GM13977 (cell line): ENCODE measurements around the gene MOSPD3.

Experiments
- DNase-seq: peaks from one replicate; pipeline ENCODE4 v3.0.0; 2012; ENCODE audit warnings: low spot score
- CTCF ChIP-seq: IDR thresholded peaks from 2 replicates; pipeline ENCODE4 v1.5.1; 2012; ENCODE audit warnings: mild to moderate bottlenecking, control low read depth; ENCODE audit not compliant: insufficient read depth; ENCODE audit errors: extremely low read depth, missing control alignments
- in situ Hi-C: fragments of 300-500 bp; cut with MboI; formaldehyde crosslinking; loops from one replicate; pipeline ENCODE4 v1.12.0; 2022; ENCODE audit warnings: low sequenced_read_pairs, low pct_unique_long_range_greater_than_20kb, mixed read lengths, inconsistent platforms; ENCODE audit not compliant: unreplicated experiment

Gene MOSPD3

GRCh38 chr7:100626530-100627237 lies 14.3 kb downstream of the MOSPD3 start:
- DNase-seq, result peak; percentile 99
- in situ Hi-C loops, result no loop called here
- no peak for TF ChIP-seq CTCF

- in situ Hi-C loops, result no loop called here
- DNase-seq, result no peak
- TF ChIP-seq CTCF, result no peak
Measured at GRCh38 chr7:100627238-100627549, 14.9 kb downstream of the MOSPD3 start.

GRCh38 chr7:100629117-100629716 lies 16.9 kb downstream of the MOSPD3 start:
- DNase-seq, result peak; percentile 51
- TF ChIP-seq CTCF, result peak; percentile 48
- in situ Hi-C loops, result no loop called here

GRCh38 chr7:100630066-100630465 lies 17.7 kb downstream of the MOSPD3 start:
- TF ChIP-seq CTCF, result no peak
- in situ Hi-C loops, result no loop called here
- DNase-seq, result no peak

GRCh38 chr7:100632951-100633717 lies 20.8 kb downstream of the MOSPD3 start:
- in situ Hi-C loops, result no loop called here
- peak; percentile 78 for DNase-seq
- peak; percentile 68 for TF ChIP-seq CTCF

- no peak for DNase-seq
- in situ Hi-C loops, result no loop called here
Measured at GRCh38 chr7:100639995-100640516, 27.7 kb downstream of the MOSPD3 start.

More at GRCh38 chr7:100639995-100640516, 27.7 kb downstream of the MOSPD3 start:
- TF ChIP-seq CTCF, result no peak
